ENCODE data around the gene WFDC5.

Gene WFDC5

GRCh38 chr20:45113865-45114264 lies 1.1 kb downstream of the WFDC5 start:
- DNase-seq, result no peak

- no peak for DNase-seq
Observed at GRCh38 chr20:45112754-45113153, 2.2 kb downstream of the WFDC5 start.

GRCh38 chr20:45111799-45112471 lies 3.0 kb downstream of the WFDC5 start:
- DNase-seq, result no peak

GRCh38 chr20:45111285-45111684 lies 3.7 kb downstream of the WFDC5 start:
- no peak for DNase-seq

DNA sequence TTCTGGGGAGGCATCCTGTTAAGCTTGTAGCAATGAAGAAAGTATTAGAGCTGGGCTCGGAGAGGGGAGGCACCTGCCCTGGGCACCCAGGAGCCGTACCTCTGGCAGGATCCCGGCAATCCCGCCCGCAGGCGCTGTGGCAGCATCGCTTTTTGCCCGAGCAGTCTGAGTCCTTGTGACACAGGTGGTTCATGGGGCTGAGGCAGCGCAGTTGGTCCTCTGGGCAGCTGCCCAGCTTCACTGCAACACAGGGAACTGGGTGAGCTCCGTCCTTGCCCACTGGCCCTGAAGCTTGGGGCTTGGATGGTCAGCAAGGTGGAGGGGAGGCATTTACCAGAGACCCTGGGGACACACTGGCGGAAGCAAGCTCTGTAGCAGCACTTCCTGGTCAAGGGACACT lies 4.7 kb downstream of the WFDC5 start:
- no peak for DNase-seq

DNA sequence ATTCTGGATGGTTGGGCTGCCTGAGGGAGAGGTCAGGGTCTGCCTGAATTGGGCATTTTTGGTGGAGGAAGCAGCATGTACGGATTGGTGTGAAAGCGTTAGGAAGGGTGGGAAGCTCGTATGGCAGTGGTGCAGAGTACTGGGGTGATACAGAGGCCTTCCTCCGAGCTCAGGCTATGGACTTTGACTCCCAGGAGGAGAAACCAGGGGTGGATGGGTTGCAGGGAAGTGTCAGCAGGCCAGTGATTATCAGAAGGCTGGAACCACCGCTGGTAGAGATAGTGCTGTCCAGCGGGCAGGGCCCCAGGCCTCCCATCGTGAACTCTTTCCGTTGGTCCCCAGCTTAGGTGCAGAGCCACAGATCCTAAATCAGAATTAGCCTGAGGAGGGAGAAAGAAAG lies 5.3 kb downstream of the WFDC5 start:
- DNase-seq, result no peak

DNA sequence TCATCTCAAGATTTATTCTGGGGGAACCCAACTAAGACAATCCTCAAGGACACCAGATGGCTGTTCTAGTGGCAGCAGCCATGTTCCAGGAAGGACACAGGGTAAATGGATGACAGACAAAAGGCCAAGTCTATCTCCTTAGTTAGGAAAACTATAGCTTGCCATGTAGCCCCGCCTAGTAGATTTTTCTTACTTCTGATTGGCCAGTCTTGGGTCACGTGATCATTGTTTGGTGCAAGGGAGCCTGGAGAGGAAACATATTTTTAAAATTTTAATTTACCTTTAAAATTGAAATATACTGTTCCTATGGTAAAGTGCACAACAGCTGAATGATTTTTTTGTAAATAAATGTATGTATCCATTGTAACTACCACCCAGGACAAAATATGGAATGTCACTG lies 9.7 kb downstream of the WFDC5 start:
- DNase-seq, result no peak

GRCh38 chr20:45104786-45105185 lies 10.2 kb downstream of the WFDC5 start:
- DNase-seq, result no peak

DNA sequence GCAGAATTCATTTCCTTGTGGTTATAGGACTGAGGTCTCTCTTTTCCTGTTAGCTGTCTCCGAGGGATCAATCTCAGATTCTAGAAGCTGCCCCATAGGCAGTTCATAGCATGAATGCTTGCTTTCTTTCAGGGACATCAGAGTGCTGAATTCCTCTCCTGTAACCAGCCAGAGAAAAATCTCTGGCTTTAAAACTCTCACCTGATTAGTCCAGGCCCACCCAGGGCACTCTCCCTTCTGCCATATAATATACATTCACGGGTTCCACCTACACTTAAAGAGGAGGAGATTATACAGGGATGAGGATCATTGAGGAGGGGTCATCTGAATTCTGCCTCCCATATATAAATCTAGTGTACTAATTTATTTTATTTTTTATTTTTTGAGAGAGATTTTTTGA lies 11.9 kb downstream of the WFDC5 start:
- DNase-seq, result no peak

DNA sequence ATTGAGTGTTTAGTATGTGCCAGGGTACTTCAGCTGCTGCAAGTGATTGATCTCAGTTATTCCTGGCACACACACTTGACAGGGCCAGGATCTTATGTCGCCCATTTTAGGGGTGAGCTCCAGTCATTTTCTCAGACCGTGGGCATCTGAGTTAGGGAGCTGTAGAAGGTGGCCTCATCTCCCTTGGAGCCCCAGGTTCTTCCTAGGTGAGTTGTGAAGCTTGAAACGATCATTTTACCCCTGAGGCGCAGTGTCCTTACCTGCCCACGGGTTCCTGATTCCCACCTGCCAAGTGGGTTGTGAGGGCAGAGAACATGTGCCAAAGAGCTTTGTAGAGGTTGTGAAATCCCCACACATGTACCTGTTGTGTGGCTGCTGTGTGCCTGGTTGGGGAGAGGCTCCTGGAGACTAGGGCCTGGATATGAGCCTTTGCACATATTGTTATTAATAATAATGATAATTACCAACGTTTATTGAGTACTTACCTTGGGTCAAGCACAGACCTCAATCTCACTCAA lies 13.6 kb downstream of the WFDC5 start:
- DNase-seq, result no peak

GRCh38 chr20:45100563-45101245 lies 14.3 kb downstream of the WFDC5 start, which contains the start of gene KCNS1:
Gene KCNS1, minus strand, starts transcription at chr20:45101127. Its CDS starts 1,891 bp downstream, at chr20:45099236.
- DNase-seq, result no peak

DNA sequence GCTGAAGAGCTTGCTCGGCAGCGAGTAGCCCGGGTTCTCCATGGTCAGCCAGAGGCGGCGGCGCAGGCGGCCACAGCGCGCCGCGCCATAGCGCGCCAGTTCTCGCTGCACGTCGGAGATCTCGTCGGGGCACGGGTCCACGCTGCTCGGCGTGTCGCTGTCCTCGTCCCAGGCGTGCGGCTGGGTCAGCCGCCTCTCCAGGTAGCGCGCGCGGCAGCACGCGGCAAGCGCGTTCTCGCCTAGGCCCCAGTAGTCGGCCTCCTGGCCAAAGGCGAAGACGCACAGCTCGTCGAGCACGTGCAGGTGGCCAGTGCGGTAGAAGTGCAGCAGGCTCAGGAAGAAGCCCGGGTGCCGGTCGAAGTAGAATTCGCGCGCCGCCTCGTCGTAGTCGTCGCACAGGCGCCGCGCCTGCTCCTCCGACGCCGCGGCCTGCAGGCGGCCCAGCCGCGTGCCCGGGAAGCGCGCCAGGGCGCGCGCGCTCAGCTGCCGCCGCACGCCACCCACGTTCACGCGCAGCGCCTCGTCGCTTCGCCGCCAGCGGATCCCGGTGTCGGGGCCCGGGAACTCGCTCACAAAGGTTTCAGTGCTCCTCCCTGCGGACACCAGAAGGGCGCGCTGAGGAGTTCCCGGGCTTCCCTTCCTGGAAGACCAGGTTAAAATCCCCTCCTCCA lies 16.7 kb downstream of the WFDC5 start:
- DNase-seq, result no peak

- no peak for DNase-seq
Observed at GRCh38 chr20:45097485-45098102, 17.4 kb downstream of the WFDC5 start.

DNA sequence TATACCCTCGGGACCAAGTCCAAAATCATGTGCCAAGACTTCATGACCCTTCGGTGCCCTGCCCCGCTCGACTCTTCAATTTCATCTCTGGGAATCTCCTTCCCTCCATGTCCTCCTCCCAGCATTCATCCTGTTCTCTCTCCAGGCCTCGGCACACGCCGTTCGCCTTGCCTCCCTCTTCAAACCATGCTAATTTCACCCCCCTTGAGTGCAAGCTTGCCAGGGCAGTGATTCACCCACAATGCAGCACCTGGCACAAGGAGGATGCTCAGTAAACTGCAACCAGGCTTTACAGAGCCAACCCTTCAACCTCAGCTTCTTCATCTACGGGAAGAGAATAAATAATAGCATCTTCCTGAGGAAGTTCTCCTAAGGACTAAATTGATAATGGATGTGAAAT lies 18.2 kb downstream of the WFDC5 start:
- no peak for DNase-seq

GRCh38 chr20:45095805-45096238 lies 19.2 kb downstream of the WFDC5 start:
- peak in 1 of 2 experiments; percentile 58 for DNase-seq

- no peak for DNase-seq
Observed at GRCh38 chr20:45094864-45095574, 20.0 kb downstream of the WFDC5 start.

- DNase-seq, result no peak
Observed at GRCh38 chr20:45094201-45094600, 20.8 kb downstream of the WFDC5 start.

- no peak for DNase-seq
Observed at GRCh38 chr20:45092898-45093297, 22.1 kb downstream of the WFDC5 start.

DNA sequence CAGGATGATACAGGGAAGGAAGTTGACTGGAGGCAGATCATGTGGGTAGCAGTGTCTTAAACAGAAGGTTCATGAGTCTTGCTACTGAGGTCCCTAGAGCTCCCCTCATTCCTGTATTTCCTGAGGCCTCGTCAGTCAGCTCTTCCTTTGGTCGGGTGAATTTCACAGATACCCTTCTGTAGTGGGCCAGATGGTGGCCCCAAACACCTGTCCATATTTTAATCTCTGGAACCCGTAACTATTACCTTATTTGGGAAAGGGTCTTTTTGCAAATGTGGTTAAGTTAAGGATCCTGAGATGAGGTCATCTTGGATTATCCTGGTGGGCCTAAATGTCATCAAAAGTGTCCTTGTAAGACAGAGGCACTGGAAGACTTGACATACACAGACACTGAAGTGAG lies 23.6 kb downstream of the WFDC5 start:
- DNase-seq, result no peak

DNA sequence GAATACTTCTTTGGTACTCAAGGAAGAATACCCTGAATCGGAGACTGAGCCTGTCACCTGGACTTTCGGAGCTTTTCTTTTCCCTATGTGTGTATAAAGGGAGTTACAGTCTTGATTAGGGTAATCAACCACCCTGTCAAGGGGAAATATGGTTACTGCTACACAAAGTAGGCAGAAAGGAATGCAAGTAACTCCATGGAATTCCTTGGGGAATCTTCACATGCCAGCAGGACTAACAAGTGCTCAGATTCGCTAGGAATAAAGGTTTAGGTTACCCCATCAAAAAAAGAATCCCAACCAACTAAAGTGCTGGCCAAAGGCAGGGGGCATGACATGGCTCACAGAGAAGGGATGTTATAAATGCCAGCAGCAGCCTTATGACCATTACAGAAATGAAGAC lies 24.5 kb downstream of the WFDC5 start:
- no peak for DNase-seq

- peak in 1 of 2 experiments; percentile 56 for DNase-seq
Observed at GRCh38 chr20:45088247-45088646, 26.7 kb downstream of the WFDC5 start.

DNA sequence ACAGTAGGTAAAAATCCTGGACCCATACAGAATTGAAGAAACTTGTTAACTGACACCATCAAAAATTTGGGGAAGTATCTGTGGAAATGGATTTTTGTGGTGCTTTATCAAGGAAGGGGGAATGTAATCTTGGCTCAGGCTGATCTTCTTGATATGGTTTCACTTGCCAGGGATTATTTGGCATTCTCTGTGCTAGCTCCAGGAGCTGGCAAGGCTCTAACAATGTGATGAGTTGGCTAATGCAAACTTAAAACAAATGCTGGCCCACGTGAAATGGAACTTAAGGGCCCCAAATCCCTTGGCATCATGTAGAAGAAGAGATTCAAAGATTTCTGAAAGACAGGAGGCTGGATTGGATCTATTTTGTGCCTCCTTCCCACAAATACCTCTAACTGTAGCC lies 27.2 kb downstream of the WFDC5 start:
- no peak for DNase-seq

All from SW 1271 (cell line).